ENCODE measurements around the gene JUN.

Gene JUN

DNA sequence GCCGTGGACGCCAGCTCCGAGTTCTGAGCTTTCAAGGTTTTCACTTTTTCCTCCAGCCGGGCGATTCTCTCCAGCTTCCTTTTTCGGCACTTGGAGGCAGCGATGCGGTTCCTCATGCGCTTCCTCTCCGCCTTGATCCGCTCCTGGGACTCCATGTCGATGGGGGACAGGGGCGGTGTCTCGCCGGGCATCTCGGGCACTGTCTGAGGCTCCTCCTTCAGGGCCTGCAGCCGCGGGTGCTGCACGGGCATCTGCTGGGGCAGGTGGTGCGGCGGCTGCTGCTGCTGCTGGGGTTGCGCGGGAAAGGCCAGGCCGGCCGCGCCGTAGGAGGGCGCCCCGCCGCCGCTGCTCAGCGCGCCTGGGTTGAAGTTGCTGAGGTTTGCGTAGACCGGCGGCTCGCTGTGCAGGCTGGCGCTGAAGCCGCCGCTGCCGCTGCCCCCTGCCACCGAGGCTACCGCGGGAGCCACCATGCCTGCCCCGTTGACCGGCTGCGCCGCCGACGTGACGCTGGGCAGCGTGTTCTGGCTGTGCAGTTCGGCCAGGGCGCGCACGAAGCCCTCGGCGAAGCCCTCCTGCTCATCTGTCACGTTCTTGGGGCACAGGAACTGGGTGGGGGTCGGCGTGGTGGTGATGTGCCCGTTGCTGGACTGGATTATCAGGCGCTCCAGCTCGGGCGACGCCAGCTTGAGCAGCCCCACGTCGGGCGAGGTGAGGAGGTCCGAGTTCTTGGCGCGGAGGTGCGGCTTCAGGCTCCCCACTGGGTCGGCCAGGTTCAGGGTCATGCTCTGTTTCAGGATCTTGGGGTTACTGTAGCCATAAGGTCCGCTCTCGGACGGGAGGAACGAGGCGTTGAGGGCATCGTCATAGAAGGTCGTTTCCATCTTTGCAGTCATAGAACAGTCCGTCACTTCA, 1.4 kb downstream of the JUN start:
- DNase-seq, result peak; percentile 62

DNA sequence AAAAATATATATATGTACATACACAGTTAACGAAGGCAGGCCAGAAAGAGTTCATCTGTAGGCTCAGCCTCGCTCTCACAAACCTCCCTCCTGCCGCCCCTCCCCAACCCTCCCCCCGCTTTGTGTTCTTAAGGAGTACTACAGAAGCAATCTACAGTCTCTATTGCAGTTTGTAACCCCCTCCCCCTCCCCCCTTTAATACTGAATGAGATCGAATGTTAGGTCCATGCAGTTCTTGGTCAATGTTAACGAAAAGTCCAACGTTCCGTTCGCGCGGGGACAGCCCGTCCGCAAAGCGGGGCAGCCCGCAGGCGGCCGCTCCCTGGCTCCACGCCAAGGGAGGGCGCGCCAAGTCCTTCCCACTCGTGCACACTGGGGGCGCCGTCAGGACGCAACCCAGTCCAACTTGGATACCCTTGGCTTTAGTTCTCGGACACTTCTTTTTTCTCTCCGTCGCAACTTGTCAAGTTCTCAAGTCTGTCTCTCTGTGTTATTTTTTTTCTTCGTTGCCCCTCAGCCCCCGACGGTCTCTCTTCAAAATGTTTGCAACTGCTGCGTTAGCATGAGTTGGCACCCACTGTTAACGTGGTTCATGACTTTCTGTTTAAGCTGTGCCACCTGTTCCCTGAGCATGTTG, 2.2 kb downstream of the JUN start:
- peak; percentile 22 for DNase-seq

DNA sequence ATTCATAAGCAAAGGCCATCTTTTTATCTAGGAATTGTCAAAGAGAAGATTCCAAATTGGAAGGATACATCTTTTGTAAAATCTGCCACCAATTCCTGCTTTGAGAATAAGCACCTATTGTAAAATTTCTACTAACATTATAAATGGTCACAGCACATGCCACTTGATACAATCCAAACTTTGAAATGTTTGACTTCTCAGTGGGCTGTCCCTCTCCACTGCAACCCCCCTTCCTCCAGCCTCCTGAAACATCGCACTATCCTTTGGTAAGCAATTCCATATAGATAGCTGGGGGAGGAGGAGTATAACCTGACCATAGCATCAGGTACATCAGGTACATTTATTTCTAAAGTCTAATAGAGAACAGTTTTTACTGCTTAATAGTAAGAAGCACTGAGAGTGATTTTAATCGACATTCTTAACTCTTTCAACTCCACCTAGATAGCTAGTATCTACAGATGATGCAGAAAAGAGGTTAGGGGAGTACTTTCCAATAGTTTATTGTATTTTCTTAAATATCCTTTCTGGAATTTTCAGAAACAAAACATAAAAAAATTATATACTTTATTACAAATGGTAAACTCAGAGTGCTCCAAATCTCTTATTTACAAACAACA, 2.9 kb downstream of the JUN start:
- no peak for DNase-seq

DNA sequence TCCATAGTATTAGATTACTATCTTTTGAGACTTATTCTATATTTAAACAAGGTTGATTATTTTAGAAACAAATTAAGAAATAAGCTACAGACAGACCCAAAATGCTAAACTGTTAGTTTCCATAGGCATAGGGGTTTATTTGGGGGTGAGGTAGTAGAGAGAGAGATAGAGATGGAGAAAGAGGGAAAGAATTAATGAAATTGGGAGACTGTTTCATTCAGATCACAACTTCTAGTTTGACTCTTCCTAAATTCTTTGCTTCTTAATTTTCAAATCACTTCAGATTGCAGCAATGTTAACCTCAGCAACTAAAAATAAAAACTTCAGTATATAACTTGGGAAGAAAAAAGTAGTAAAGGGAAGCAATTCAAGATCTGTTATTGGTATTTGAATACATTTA, 3.4 kb downstream of the JUN start:
- DNase-seq, result no peak

DNA sequence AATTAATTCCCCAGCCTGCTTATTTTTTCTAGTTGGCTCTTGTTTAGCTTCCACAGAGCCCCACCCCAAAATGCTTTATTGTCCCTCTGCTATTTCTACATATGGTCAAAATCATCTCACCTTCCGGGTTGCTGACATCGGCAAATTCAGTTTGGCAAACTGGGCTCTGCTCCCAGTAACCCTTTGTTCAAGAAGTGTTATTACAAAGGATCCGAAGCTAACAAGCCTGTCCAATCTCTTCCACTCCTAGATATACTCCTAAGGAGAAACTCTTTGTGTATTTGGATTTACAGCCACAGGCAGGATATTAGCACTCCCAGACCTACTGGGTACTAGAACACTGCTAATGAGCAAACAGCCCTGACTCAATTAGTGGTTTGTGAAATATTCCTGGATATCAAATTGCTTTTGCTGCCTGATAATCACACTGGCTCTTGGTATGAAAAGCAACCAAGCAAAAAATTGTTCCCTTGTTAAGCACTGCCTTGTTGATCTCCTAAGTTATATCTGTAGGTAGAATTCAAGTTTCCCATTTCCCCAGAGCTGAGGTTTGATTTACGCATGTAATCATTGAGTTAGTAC, 4.0 kb downstream of the JUN start:
- no peak for DNase-seq

DNA sequence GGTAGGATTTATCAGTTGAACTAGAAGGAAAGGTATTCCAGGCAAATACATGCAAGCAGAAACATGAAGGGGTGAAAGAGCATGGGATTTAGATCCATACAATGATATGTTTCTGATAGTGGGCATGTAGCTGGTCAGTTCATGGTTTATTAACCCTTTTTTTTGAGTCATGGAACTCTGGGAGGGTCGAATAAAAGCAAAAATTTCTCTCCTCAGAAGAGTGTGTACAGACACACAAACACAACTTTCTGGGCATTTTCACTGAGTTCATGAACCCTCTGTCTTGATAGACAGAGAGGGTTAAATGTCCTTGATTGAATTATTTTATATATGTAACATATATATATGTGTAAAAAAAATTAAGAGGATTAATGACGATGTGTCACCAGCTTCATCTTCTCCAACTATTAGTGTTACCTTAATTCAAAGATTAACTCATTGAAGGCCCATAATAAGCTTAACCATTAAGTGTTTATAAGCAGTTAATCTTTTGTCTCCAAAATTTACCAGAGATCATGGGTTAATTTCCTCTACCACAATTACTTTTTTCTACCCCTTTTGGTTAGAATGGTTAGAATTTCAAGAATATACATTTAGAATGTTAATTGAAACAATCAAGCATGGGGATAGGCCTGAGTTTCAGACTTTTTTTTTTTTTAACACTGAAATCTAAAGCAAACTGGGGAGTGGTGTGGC, 4.6 kb downstream of the JUN start:
- no peak for DNase-seq

DNA sequence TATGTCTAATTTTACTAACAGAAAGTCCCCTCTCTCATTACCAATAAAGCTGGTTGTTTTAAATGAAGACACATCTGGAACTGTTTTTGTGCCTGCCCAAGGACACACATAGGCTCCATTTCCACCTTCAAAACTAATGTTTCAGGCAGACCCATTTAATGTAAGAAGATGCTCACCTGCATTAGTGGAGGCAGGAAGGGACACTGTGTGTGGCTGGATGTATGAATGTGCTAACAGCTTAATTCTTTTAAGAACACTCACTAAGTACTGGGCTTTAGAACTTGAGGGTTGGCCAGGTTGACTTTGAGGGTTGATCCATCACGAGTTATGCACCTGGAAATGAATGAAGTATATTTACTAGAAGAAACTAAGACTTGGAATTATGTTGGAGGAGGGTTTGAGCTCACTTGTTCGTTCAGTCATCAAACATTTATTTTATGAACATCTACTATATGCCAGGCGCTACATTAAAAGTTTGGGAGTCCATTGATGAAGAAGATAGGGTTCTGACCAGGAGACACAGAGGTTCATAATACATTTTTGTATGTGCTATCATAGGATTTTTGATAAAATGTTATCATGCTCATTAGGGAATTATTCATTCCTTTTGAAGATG, 5.4 kb downstream of the JUN start:
- DNase-seq, result no peak

DNA sequence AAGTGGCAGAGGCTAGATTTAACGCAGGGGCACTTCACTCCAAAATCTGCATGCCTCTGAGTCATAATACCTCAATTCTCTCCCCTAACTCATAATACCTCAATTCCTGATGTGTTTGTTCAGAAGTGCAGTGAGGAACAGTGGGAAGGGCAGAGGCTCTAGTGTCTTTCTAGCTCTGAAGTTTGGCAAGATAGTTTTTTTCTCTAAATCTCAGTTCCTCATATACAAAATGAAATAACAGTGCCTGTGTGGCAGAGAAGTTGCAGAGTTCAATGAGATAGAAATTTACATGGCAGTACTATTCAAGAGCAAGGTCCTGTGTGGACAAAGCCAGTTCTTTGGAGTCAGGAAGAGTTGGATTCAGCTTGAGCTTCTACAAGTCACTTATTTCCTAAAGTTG, 9.8 kb downstream of the JUN start:
- DNase-seq, result no peak

DNA sequence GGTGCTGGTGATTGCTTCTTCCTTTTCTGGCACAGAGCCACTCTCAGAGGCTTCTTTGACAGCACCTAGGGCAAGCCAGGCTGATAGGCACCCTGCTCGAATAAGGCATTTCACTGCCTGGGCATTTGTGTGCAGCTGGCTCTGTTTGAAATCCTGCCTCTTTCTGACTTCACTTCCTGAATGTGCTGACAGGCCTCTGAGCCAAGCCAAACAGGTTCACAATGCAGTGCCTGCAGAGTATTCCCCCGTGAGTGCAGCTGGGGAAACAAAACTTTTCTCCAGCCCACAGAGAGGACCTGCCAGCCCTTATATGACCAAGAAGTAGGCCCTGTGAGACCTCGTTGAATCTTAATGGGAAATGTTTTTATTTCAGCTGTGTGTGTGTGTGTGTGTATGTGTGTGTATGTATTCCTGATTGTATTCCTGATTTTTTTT, 10.4 kb downstream of the JUN start:
- DNase-seq, result no peak

DNA sequence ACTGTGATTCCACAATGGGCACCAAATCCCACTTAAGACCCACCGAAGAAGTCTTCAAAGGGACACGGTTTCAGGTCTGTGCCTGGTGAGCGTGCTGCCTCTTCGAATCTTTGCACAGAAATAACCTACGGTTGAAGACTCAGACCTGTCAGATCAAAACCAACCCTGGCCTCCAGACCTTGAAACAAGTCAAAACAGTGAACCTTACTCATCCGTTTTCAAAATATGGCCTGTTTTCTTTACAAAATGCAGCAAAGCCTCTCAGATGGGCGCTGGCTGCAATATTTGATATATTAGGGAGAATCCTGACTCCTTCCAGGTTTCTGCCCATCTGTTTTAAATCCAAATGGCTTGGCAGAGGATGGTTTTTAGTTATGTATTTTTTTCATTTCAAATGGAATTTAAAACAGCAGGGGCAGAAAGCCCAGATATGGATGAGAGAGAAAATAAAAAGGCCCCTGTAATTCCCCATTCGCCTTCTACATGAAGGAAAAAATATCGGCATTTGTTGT, 14.0 kb downstream of the JUN start:
- no peak for DNase-seq

DNA sequence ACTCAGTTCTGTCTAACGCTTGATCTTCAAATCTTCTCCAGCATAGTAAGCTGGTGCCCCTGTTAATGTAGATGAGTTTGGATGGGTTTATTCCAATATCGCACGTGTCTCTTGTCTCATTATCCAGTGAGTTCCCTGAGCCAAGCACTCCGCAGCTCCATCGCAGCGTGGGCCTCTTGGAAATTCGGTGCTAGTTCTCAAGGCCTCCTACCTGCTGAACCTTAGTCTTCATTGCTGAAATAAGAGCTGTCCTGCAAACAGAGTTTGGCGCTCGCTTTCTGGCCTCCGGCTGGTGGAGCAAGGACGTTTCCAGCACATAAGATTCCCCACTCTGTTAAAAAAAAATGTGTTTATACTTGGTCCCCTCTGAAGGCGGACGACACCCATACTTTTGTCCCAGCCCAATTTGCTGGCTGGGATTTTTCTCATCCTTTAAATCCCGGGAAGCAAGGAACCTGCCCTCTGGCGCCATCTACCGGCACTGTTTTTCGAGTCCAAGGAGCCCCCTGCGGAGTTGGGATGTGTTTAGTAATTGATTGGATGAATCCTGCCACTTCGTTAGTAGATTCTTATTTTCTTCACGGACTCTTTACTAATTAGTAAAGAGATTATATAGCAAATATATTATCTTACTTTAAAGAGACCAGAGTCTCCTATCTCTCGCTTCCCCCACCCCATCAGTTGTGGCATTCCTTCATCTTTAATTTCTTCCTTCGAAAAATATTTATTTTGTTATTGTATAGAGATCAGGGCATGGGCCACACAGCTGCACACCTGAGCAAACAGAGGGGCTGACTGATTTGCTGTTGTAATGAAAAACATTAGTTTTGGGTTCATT, 14.7 kb downstream of the JUN start:
- DNase-seq, result peak; percentile 33

DNA sequence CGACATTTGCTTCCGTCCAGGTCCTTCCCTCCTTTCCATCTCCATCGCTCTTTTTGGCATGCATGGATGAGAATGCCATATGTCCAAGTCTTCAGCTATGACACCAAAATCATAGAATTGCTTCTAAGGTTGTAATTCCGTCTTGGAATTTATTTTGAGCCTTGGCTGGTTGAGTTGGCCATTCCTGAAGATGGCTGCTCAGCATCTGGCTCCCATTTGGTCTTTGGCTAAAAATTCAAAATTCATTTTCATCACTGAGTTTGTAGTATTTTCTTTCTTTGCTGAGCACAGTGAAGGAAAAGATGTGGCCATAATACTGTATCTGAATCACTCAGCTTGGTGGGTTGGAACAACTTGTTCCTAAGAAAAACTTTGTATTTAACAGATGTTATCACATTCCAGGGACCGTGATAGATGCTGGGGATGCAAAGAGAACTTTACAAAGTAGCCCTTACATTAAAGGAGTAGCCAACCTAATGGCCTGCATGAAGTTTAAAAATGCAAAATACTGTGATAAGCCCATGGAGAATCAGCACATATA, 15.6 kb downstream of the JUN start:
- no peak for DNase-seq

DNA sequence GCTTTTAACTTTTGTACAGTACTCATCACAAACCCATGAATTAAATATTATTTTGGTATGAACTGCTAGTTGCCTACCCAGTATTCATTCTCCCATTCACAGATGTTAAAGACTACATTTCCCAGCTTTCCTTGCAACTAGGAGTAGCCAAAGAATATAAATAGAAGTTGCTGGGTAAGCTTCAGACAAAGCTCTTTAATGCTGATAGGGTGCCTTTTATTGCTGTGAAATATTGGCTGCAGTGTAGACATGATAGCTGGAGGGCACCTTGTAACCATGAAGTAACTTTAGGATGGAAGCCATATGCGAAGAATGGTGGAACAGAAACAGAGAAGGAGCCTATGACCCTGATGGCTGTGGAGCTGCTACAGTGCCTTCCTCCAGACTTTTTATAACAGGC, 16.7 kb downstream of the JUN start:
- DNase-seq, result no peak

DNA sequence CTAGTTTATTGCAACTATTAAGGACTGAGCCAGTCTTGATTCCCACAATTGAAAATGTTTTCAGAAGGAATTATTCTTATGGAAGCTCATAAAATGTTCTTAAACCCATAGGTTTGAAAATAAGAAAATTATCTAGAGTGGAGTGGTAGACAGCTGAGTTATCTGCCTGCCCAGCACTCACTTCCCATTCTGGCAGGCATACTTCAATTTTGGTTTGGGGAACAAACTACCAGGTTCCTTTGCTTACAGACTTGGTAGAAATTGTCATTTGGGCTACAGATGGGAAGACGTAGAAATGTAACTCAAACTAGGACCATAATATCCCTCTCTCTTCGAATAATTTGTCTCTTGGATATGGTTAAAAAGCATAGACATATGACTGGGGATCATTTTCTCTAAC, 18.4 kb downstream of the JUN start:
- no peak for DNase-seq

DNA sequence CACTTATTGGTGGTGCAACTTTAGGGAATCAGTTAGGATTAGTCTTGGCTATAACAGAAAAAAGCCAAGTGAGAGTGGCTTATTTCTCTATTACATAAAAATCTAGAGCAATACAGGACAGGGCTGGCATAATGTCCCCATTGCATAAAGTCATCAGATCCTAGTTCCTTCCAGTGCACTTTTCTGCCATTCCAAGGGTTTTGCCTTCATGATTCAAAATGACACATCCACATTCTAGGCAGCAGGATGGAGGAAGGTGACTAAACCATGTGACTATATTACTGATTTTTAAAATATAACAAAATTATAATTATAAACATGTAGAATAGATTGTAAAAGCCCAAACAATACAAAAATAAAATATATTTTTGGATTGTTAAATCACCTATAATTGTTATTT, 18.8 kb downstream of the JUN start:
- DNase-seq, result no peak

DNA sequence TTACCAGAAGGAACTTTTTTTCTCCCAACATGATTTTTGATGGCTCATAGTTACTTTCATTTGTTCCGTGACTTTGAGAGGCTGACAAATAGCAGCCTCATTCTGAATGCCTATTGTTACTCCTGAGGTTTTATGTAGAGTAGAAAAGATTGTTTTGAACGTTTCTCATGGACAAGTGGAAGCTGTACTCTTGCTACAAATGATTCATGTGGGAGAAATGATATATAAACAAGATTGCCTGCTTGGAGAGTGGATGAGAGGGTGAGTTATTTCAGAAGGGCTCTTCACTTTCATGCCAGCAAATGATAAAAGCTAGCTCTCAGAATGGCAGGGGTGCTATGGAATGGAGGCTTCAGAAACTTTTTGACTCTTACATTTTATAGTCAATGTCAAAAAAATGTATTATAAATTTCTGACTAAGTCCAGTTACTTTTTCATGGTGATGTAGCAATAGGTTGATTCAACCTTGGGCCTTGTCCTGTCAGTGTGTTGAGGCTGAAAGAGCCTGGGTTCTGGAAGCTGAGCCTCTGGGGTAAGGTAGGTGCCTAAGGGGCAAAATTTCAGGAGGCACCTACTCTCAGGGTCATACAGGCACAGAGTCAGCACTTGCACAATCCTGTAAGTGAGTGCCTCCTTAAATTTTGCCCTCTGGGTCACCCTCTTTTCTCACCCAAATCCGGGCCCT, 19.4 kb downstream of the JUN start:
- no peak for DNase-seq

DNA sequence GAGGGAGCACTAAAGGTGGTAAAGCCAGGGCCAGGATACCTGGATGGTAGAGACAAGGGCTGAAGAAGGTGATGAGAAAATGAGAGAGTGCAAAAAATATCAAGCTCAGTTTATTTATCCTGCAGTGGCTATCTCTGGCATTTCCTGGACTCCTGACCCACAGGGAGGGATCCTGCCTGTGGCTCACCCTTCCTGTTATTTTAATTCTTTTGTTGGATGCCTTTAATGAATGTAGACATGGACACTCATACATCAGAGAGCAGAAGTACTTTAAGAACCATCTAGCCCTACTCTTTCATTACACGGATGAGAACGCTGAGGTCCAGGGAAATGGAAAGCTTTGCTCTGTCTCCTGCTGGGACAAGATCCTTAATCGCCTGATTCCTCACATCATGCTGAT, 20.6 kb downstream of the JUN start:
- DNase-seq, result no peak

DNA sequence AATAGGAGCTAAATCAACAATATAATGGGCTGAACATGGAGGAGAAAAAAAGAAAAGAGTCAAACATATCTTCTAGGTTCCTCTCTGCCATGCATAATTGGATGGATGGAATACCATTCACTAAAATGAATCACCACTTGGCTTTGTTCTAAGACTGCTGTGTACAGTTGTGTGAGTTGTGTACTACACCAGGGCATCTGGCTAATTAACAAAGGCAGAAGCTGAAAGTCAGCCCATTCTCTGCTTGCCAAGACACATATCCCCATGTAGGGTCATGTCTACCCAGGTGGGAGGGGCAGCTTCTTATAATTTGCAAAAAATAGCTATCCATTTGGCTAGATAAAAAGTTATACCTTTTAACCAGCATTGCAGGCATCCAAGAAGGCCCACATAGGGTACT, 21.0 kb downstream of the JUN start:
- DNase-seq, result no peak

DNA sequence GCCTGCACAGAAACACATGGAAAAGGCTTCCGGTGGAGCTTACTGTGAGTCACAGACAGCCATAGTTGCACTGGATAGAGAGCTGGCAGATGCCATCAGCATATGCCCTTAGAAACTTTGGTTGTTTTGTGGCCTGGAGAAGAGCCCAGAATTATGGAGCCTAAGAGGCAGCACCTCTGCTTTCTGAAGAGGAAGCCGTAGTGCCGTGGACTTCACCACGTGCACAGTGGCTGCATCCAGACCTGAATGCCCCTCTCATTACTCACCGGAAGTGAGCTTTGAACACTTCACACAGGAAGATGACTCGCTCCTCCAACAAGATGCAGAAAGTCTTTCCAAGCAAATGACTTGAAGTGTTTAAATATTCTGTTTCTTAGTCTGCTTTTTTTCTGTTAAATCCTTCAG, 28.4 kb downstream of the JUN start:
- DNase-seq, result peak; percentile 79

DNA sequence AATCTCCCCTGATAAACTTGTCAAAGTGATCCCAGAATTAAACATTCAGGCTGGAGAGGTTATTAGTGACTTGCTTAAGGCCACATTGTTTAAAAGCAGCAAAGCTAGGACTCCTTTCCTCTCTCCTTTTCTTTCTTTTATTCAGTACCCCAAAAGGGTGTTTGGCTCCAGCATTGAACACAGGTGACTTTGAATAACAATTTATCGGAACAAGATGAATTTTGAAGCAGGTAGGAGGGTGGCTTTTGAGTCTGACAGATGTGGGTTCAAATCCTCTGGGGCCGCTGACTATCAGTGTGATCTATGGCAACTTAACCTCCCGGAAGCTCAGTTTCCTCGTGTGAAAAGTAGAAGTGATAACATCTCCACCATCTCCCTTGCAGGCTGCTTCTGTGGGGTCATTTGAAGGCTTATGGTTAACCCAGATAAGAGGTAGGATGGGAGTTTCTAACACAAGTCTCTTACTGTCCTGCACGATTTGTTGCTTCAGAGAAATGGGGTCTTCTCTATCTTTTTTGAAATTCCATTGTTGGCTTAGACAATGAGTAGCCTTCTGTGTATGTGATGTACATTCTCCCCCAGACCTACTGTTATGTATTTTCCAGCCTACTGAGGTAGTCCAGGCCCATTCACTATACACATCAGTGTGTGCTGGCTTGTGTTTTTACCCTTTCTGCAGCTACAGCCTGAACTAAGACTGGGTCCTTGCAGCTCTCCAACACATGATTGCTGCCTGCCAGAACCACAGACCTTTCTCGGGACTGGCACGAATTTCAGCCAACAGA, 29.0 kb downstream of the JUN start:
- DNase-seq, result peak; percentile 30
